A549 (cell line): Measurements from ENCODE around the gene NHEJ1.

Experiments
- CTCF ChIP-seq: fragments of >200 bp; sonication (Bioruptor Twin); formaldehyde crosslinking; IDR thresholded peaks from 3 replicates; pipeline ENCODE4 v1.5.1; 2016
- ESRRA ChIP-seq: fragments of 150-350 bp; IDR thresholded peaks from 2 replicates; pipeline ENCODE4 v1.6.1; 2014; ENCODE audit warnings: mild to moderate bottlenecking, low read length, borderline replicate concordance
- MAFK ChIP-seq: fragments of 450-650 bp; IDR thresholded peaks from 2 replicates; pipeline ENCODE4 v1.6.1; 2014; ENCODE audit not compliant: partially characterized antibody
- MAX ChIP-seq: IDR thresholded peaks from 2 replicates; pipeline ENCODE4 v1.6.1; 2012
- NPAS2 ChIP-seq: fragments of 250-450 bp; sonication (Bioruptor Pico); IDR thresholded peaks from 2 replicates; pipeline ENCODE4 v1.8.0; 2022; ENCODE audit warnings: mild to moderate bottlenecking, moderate library complexity, borderline replicate concordance
- POLR2A ChIP-seq: IDR thresholded peaks from 2 replicates; pipeline ENCODE4 v1.6.1; 2012; ENCODE audit warnings: mild to moderate bottlenecking, low read length

GRCh38 chr2:219168932-219169331, 8.3 kb upstream of the NHEJ1 start:
- TF ChIP-seq MAFK (no peak), CTCF (no peak), NPAS2 (CRISPR knock-in tag) (no peak), MAX (no peak), ESRRA (no peak), POLR2A (no peak)
